Endothelial cell of umbilical vein (primary cell): Measurements from ENCODE around the gene GPR183. TPM values are rescaled to one million over a fixed set of nuclear protein-coding genes. Genes with fewer than 3 reads are reported as not detected.

Source experiments
- BruUV-seq: library from RNA; stranded (reverse); fragments of 400-500 nt; replicated peaks from 2 replicates; lab custom pipeline; 2021; lab: Mats Ljungman, UMichigan
- CTCF ChIA-PET: fragments of 300-600, 350-600 bp; sonication (Branson Sonifier 250); formaldehyde crosslinking; loops from one replicate; lab custom pipeline; 2021; ENCODE audit warnings: antibody characterized with exemption, inconsistent platforms; lab: Charles Lee
- POLR2A ChIA-PET: fragments of 300-600, 350-600 bp; sonication (Branson Sonifier 250); formaldehyde crosslinking; loops from one replicate; lab custom pipeline; 2021; ENCODE audit warnings: antibody characterized with exemption, inconsistent platforms; lab: Charles Lee
- DNase-seq: peaks from one replicate; pipeline ENCODE4 v3.0.0-alpha.2; 2011; ENCODE audit warnings: low read depth, low spot score
- FAIRE-seq: peaks from 2 replicates; lab custom pipeline; 2011; peaks lifted over from hg19 to GRCh38; lab: Jason Lieb, UNC
- H2AFZ ChIP-seq: 2 replicates; pipeline ENCODE4 v1.6.0; 2012; ENCODE audit warnings: low read depth, low read length, control low read depth, inconsistent platforms
- H3K27ac ChIP-seq: 2 replicates; pipeline ENCODE4 v1.5.1; 2011; ENCODE audit warnings: low read depth, mild to moderate bottlenecking, control low read depth, low read length, moderate library complexity; ENCODE audit not compliant: insufficient read depth
- H3K27me3 ChIP-seq, 2 experiments: 2 replicates each; pipeline versions ENCODE4 v1.6.0 to v1.6.1; 2011; ENCODE audit warnings: low read length in 2 of 2, mixed read lengths in 1 of 2; ENCODE audit not compliant: control insufficient read depth in 2 of 2, insufficient read depth in 2 of 2
- H3K36me3 ChIP-seq, 2 experiments: 2 replicates in 1 of 2; 3 replicates in 1 of 2; pipeline ENCODE4 v1.5.1; 2011; ENCODE audit warnings: low read length in 2 of 2, mild to moderate bottlenecking in 1 of 2, moderate library complexity in 1 of 2; ENCODE audit not compliant: control insufficient read depth in 2 of 2, insufficient read depth in 2 of 2; ENCODE audit errors: extremely low read depth in 1 of 2
- H3K4me1 ChIP-seq: 3 replicates; pipeline ENCODE4 v1.5.1; 2011; ENCODE audit warnings: mild to moderate bottlenecking, low read length; ENCODE audit not compliant: control insufficient read depth, insufficient read depth; ENCODE audit errors: extremely low read depth
- H3K4me2 ChIP-seq: 2 replicates; pipeline ENCODE4 v1.6.1; 2011; ENCODE audit warnings: low read length, control low read depth, mixed read lengths; ENCODE audit not compliant: insufficient read depth
- H3K4me3 ChIP-seq, 3 experiments: fragments of 200-600 bp in 1 of 3; sonication (generic), shearing (Covaris generic) in 1 of 3; replicated peaks in 1 of 3; 2 replicates each; pipeline ENCODE4 v1.5.1; 2011 to 2016; ENCODE audit warnings: control low read depth in 3 of 3, low read length in 3 of 3, mild to moderate bottlenecking in 2 of 3, inconsistent platforms in 1 of 3, low read depth in 1 of 3, moderate library complexity in 1 of 3; ENCODE audit not compliant: insufficient read depth in 1 of 3
- H3K79me2 ChIP-seq: 2 replicates; pipeline ENCODE4 v1.6.0; 2012; ENCODE audit warnings: low read length, inconsistent platforms; ENCODE audit not compliant: control insufficient read depth, insufficient read depth
- H3K9ac ChIP-seq: replicated peaks from 2 replicates; pipeline ENCODE3; 2011; ENCODE audit warnings: low read length, control low read depth; ENCODE audit not compliant: insufficient read depth; ENCODE audit errors: extremely low read depth
- H3K9me1 ChIP-seq: replicated peaks from 3 replicates; pipeline ENCODE4 v1.6.0; 2011; ENCODE audit warnings: mild to moderate bottlenecking, low read length; ENCODE audit not compliant: control insufficient read depth, insufficient read depth; ENCODE audit errors: extremely low read depth
- H3K9me3 ChIP-seq: replicated peaks from 2 replicates; pipeline ENCODE4 v1.5.1; 2012; ENCODE audit warnings: low read length, inconsistent platforms; ENCODE audit not compliant: control insufficient read depth, insufficient read depth
- H4K20me1 ChIP-seq: replicated peaks from 2 replicates; pipeline ENCODE3; 2011; ENCODE audit warnings: mild to moderate bottlenecking, low read length; ENCODE audit not compliant: control insufficient read depth, insufficient read depth; ENCODE audit errors: extremely low read depth
- CTCF ChIP-seq, 2 donors: IDR thresholded peaks; 1 replicate in 1 of 2; 2 replicates in 1 of 2; pipeline ENCODE4 v1.5.1; 2011; ENCODE audit warnings: low read length in 2 of 2, mild to moderate bottlenecking in 2 of 2, moderate library complexity in 2 of 2, control low read depth in 1 of 2, inconsistent platforms in 1 of 2, low read depth in 1 of 2; ENCODE audit not compliant: insufficient read depth in 1 of 2; ENCODE audit errors: extremely low read depth in 1 of 2
- EZH2 ChIP-seq: IDR thresholded peaks from 2 replicates; pipeline ENCODE4 v1.6.1; 2012; ENCODE audit warnings: borderline replicate concordance, low read depth, mild to moderate bottlenecking, moderate library complexity, low read length, inconsistent platforms; ENCODE audit not compliant: severe bottlenecking
- FOS ChIP-seq: IDR thresholded peaks from 2 replicates; pipeline ENCODE4 v1.6.1; 2011; ENCODE audit warnings: mild to moderate bottlenecking, low read length, moderate library complexity, borderline replicate concordance; ENCODE audit not compliant: insufficient read depth
- GATA2 ChIP-seq: IDR thresholded peaks from 2 replicates; pipeline ENCODE4 v1.7.0; 2011; ENCODE audit warnings: low read depth, mild to moderate bottlenecking, moderate library complexity, mixed read lengths, low read length; ENCODE audit not compliant: insufficient read length, insufficient read depth
- JUN ChIP-seq: IDR thresholded peaks from 2 replicates; pipeline ENCODE4 v1.6.1; 2011; ENCODE audit warnings: borderline replicate concordance, low read depth; ENCODE audit not compliant: insufficient read length, insufficient read depth
- MAX ChIP-seq: IDR thresholded peaks from 2 replicates; pipeline ENCODE4 v1.6.1; 2011; ENCODE audit not compliant: insufficient read depth, insufficient read length
- MYC ChIP-seq: IDR thresholded peaks from one replicate; pipeline ENCODE4 v1.6.1; 2011; ENCODE audit warnings: mild to moderate bottlenecking, low read depth, low read length
- POLR2A ChIP-seq: IDR thresholded peaks from 2 replicates; pipeline ENCODE4 v1.6.1; 2012; ENCODE audit warnings: low read depth, mild to moderate bottlenecking, control low read depth, low read length
- POLR2AphosphoS5 ChIP-seq: IDR thresholded peaks from 2 replicates; pipeline ENCODE4 v1.6.1; 2012; ENCODE audit warnings: low read depth, mild to moderate bottlenecking, control low read depth, low read length, moderate library complexity; ENCODE audit not compliant: insufficient read depth
- dilution Hi-C: fragments of 300-500 bp; cut with MboI; formaldehyde crosslinking; loops from one replicate; pipeline ENCODE4 v1.15.0; 2019; ENCODE audit warnings: low sequenced_read_pairs; ENCODE audit not compliant: extremely low pct_ligation_motif_present
- intact Hi-C: fragments of 100-400 bp; cut with micrococcal nuclease; formaldehyde crosslinking; loops from one replicate; pipeline ENCODE4 v1.10.0; 2022
- polyA plus RNA-seq, 4 experiments: library from polyadenylated mRNA; depleted of rRNA in 3 of 4; stranded (reverse) in 3 of 4; unstranded in 1 of 4; fragments of >200 nt; gene quantifications; 2 replicates each; pipeline versions ENCODE4 v1.2.1 to v1.2.3, GENCODE V29; 2011 to 2012; ENCODE audit warnings: missing spikeins in 1 of 4
- total RNA-seq: library from RNA; stranded (reverse); gene quantifications from 2 replicates; pipeline ENCODE4 v1.2.3, GENCODE V29; 2021

GPR183 gene
- total and polyA plus RNA-seq, 2 donors (not counting 3 experiments of a cell fraction or from before 2014, with no cell fraction given), result 0.23 TPM; not detected in 1

- Histone ChIP-seq H3K4me1 (no peaks in the 10 kb centered on the region), H3K4me3 (no peak overlapping the region), H3K9me3 (no peaks in the 10 kb centered on the region), H3K9ac (no peak overlapping the region), H2AFZ (no peak overlapping the region), H3K27ac (no peak overlapping the region), H3K4me2 (no peak overlapping the region), H3K9me1 (no peaks in the 10 kb centered on the region), H3K79me2 (no peaks in the 10 kb centered on the region), H3K27me3 (no peaks in the 10 kb centered on the region), H4K20me1 (no peaks in the 10 kb centered on the region), H3K36me3 (no peaks in the 10 kb centered on the region)
- no peak for TF ChIP-seq EZH2
- no peak for TF ChIP-seq POLR2A
- TF ChIP-seq MYC, result no peak
- TF ChIP-seq POLR2AphosphoS5, result no peak
- no peak for TF ChIP-seq FOS
- TF ChIP-seq GATA2, result no peak
- no peak for TF ChIP-seq MAX
- TF ChIP-seq CTCF (IDR thresholded peaks at IDR 0.05; ENCODE audit: extremely low read depth in 1 of 2, insufficient read depth in 1 of 2, low read depth in 1 of 2, low read length in 2 of 2), result no peak
- no peak for TF ChIP-seq JUN
- dilution Hi-C loops (no loop called here), intact Hi-C loops (no loop called here)
- POLR2A ChIA-PET, result no interaction called here
- DNase-seq, result no peak
- BruUV-seq, result no TSS peak
- no peak for FAIRE-seq
- CTCF ChIA-PET, result interaction anchor here (1.5 to 1.6 kb wide), 2 partner anchors 113 to 148 kb away, joined by 4 read pairs; no protein-coding TSS in a partner anchor
These were observed 17.9 kb downstream of the GPR183 start for GRCh38 chr13:99289271-99289670.
